ENCODE results near the gene TMEM163. TPM values are rescaled to one million over a fixed set of nuclear protein-coding genes. Genes with fewer than 3 reads are reported as not detected.

The TMEM163 gene
- total and polyA plus RNA-seq, 4 donors = 5.8 to 46.9 (median 29.8) TPM

GRCh38 chr2:134406736-134407135 lies 312.1 kb downstream of the TMEM163 start:
- peaks cover 0 to 35% (median 5%) of the 10 kb centered on the region in 5 donors for H3K4me1 ChIP-seq (ENCODE audit: control insufficient read depth in 5 of 5, insufficient read depth in 5 of 5, low read length in 5 of 5)
- no peak overlapping the region for H3K27ac ChIP-seq (ENCODE audit: low read depth in 1 of 2, low read length in 1 of 2)
- no peak for ATAC-seq (ENCODE audit: insufficient read depth, low FRiP score)
- DNase-seq = no peak
- TF ChIP-seq, protein P1, sequence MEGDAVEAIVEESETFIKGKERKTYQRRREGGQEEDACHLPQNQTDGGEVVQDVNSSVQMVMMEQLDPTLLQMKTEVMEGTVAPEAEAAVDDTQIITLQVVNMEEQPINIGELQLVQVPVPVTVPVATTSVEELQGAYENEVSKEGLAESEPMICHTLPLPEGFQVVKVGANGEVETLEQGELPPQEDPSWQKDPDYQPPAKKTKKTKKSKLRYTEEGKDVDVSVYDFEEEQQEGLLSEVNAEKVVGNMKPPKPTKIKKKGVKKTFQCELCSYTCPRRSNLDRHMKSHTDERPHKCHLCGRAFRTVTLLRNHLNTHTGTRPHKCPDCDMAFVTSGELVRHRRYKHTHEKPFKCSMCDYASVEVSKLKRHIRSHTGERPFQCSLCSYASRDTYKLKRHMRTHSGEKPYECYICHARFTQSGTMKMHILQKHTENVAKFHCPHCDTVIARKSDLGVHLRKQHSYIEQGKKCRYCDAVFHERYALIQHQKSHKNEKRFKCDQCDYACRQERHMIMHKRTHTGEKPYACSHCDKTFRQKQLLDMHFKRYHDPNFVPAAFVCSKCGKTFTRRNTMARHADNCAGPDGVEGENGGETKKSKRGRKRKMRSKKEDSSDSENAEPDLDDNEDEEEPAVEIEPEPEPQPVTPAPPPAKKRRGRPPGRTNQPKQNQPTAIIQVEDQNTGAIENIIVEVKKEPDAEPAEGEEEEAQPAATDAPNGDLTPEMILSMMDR (IDR thresholded peaks at IDR 0.05; ENCODE audit: control extremely low read depth, extremely low read depth) = no peak
- H3K9ac ChIP-seq (ENCODE audit: insufficient read depth in 1 of 2, low read length in 2 of 2) = no peak overlapping the region
- H3K36me3 ChIP-seq (ENCODE audit: control insufficient read depth in 4 of 4, insufficient read depth in 4 of 4, low read length in 4 of 4) = peaks cover 0 to 9% (median 0%) of the 10 kb centered on the region in 4 donors
- WGBS, 2 donors = 67 to 75% methylated on average over 3 of the region's 3 CpGs
- H3K9me3 ChIP-seq (ENCODE audit: control insufficient read depth in 4 of 4, insufficient read depth in 3 of 4, low read length in 3 of 4) = no peaks in the 10 kb centered on the region
- no peaks in the 10 kb centered on the region for H3K27me3 ChIP-seq (ENCODE audit: control insufficient read depth in 3 of 3, insufficient read depth in 3 of 3, low read length in 2 of 3)
- no peak overlapping the region for H3K4me3 ChIP-seq

- DNase-seq (no peak), ATAC-seq (ENCODE audit: insufficient read depth, low FRiP score) (no peak)
- Histone ChIP-seq H3K36me3 (ENCODE audit: control insufficient read depth in 4 of 4, insufficient read depth in 4 of 4, low read length in 4 of 4) (peaks cover 0 to 9% (median 0%) of the 10 kb centered on the region in 4 donors), H3K9me3 (ENCODE audit: control insufficient read depth in 4 of 4, insufficient read depth in 3 of 4, low read length in 3 of 4) (no peaks in the 10 kb centered on the region), H3K27me3 (ENCODE audit: control insufficient read depth in 3 of 3, insufficient read depth in 3 of 3, low read length in 2 of 3) (no peaks in the 10 kb centered on the region), H3K27ac (ENCODE audit: low read depth in 1 of 2, low read length in 1 of 2) (no peak overlapping the region), H3K9ac (ENCODE audit: insufficient read depth in 1 of 2, low read length in 2 of 2) (no peak overlapping the region), H3K4me1 (ENCODE audit: control insufficient read depth in 5 of 5, insufficient read depth in 5 of 5, low read length in 5 of 5) (peaks cover 0 to 35% (median 3%) of the 10 kb centered on the region in 5 donors), H3K4me3 (no peak overlapping the region)
- TF ChIP-seq, protein P1 (IDR thresholded peaks at IDR 0.05; ENCODE audit: control extremely low read depth, extremely low read depth) = no peak
- WGBS, 2 donors = 96 to 97% methylated on average over 5 of the region's 5 CpGs
Measured at GRCh38 chr2:134406311-134406710, 312.5 kb downstream of the TMEM163 start.

Other genes starting within 250 kb of the TMEM163 start
- gene ACMSD, start 119.6 kb upstream of the TMEM163 start, total RNA-seq = under 1 TPM in 1 of 2 donors, not detected in 1; 0.12 TPM
- gene ACMSD, start 119.6 kb upstream of the TMEM163 start, polyA plus RNA-seq = under 1 TPM; 0.08 to 0.14 TPM
- 10 to 100 TPM; 33.3 to 83.9 TPM for gene CCNT2, start 199.8 kb upstream of the TMEM163 start, total RNA-seq
- gene CCNT2, start 199.8 kb upstream of the TMEM163 start, polyA plus RNA-seq = 10 to 100 TPM; 10.9 to 16.3 TPM